A549 treated with ZK216348 at 1 μM for 4 hours (cell line): ENCODE measurements around the gene P2RX3. TPM values are rescaled to one million over a fixed set of nuclear protein-coding genes. Genes with fewer than 3 reads are reported as not detected.

Source experiments
- total RNA-seq: library from RNA; stranded (reverse); fragments of 200-300 nt; extraction: Qiagen RNA extraction; gene quantifications from 5 replicates; pipeline ENCODE4 v1.2.3, GENCODE V29; 2022; ENCODE audit warnings: low read depth

The P2RX3 gene
- total RNA-seq = 0.19 to 0.31 TPM (median 0.22 TPM) in 4 of 5 replicates, not detected in the other

DNA sequence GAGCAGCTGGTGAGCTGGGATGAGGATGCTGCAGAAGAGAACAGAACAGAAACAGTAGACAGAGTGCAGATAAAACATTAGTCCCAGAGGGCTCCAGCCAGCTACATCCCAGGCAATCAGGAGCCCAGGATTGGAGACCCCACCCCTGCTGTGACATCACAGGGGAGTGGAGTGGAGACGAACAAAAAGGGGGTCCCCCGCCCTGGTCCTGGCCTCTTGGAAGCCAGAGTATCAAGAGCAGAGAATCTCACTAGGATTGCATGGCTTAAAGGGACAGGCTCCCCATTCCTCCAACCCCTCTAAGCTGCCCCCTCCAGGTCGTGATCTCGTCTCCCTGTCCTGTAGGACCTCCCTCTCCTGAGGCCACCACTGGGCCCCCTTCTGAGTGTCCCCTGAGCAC lies at the start of gene P2RX3:
P2RX3 (plus strand) TSS at position 211 of the 400 bp plus-strand sequence. CDS start 199 bp downstream, outside the sequence.

DNA sequence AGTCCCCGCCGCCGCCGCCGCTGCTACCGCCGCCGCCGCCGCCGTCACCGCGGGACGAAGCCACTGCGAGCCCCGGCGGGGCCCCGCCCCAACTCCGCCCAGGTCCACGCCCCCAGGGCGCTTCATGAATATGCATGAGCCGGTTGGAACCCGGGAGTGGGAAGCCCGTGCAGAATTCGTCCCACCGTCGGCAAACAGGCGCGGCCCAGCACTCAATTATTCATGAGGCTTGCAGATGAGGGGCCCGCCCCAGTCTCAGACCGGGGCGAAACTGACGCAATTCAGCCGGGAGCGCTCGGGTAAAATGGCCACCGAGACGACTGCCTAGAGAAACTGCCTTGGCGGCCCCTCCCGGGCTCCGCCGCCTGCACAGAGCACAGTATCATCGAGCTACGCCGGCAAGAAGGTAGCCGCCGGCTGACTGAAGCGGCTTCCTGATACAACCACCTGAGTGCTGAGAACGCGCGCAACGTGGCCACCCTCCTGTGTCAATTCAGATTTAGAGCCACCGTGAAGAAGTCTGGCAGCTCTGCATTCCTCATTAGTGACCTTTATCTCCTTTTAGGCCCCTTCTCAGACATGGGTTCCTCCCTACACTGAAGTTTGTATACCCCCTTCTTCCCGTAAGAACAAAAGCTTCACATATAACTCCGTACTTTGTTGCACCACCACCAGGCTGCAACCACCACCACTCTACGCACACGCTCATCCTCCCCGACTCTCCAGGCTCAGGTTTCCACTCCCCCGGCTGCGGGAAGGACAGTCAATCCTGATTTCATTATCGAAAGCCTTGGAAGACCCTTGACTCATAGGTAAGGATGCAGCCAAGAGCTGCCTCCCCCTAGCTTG lies 13.0 kb upstream of the P2RX3 start, which contains the start of gene TNKS1BP1:
TNKS1BP1 (minus strand) TSS at position 67 of the 849 bp plus-strand sequence. CDS start 3,067 bp downstream, outside the sequence.

GRCh38 chr11:57335343-57336110 lies 2.6 kb upstream of the P2RX3 start, which contains the start of gene SSRP1:
Gene SSRP1, minus strand, starts transcription at chr11:57335892. Its CDS starts 771 bp downstream, at chr11:57335121.

GRCh38 chr11:57380975-57381374 lies 42.8 kb downstream of the P2RX3 start, which contains the start of gene PRG3:
Gene PRG3, minus strand, starts transcription at chr11:57381150. Its CDS starts 442 bp downstream, at chr11:57380708.

DNA sequence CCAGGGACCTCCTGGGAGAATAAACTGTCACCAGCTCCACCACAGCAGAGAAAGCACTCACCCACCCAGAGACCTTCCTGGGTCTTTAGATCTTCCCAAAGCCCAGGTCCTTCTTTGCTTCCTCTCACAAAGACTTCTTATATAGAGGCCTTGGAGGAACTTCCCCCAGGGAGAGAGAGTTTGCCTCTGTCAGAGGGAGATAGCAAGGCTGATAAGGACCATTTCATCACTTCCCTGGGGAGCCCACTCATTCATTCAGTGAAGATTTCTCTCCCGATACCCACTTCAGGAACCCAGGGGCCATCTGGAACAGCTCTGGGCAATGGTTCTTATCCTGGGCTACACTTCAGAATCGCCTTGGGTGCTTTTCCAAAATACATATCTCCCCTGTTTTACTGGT lies 52.4 kb downstream of the P2RX3 start, which contains the start of gene PRG2:
PRG2 (minus strand) TSS at position 116 of the 400 bp plus-strand sequence. CDS start 706 bp downstream, outside the sequence.

Other genes starting within 250 kb of the P2RX3 start
- gene LRRC55, start 156.4 kb upstream of the P2RX3 start, total RNA-seq = not detected in 5 replicates
- gene APLNR, start 101.1 kb upstream of the P2RX3 start, total RNA-seq = not detected in 5 replicates
- gene TNKS1BP1, start 13.4 kb upstream of the P2RX3 start, total RNA-seq = 56.8 to 94.4 TPM (median 86.4 TPM) in 5 replicates
- gene SSRP1, start 2.5 kb upstream of the P2RX3 start, total RNA-seq = 215 to 266 TPM (median 242 TPM) in 5 replicates
- gene PRG3, start 42.8 kb downstream of the P2RX3 start, total RNA-seq = not detected in 5 replicates
- not detected in 5 replicates for gene PRG2, start 52.3 kb downstream of the P2RX3 start, total RNA-seq
- gene SLC43A3, start 88.8 kb downstream of the P2RX3 start, total RNA-seq = 0.38 to 0.75 TPM (median 0.53 TPM) in 5 replicates
- 40.5 to 105 TPM (median 92.6 TPM) in 5 replicates for gene RTN4RL2, start 122.2 kb downstream of the P2RX3 start, total RNA-seq
- 2.1 to 3.7 TPM (median 2.9 TPM) in 5 replicates for gene SLC43A1, start 177.3 kb downstream of the P2RX3 start, total RNA-seq
- gene TIMM10, start 192.4 kb downstream of the P2RX3 start, total RNA-seq = 147 to 188 TPM (median 152 TPM) in 5 replicates
- gene SMTNL1, start 199.2 kb downstream of the P2RX3 start, total RNA-seq = not detected in 5 replicates
- gene UBE2L6, start 229.3 kb downstream of the P2RX3 start, total RNA-seq = 31.1 to 38.6 TPM (median 35.6 TPM) in 5 replicates